Measurements from ENCODE around the gene NCOR2.

The NCOR2 gene

GRCh38 chr12:124558313-124558712, 9.1 kb downstream of the NCOR2 start:
- DNase-seq, result no peak

- DNase-seq, result no peak
These were observed 9.7 kb downstream of the NCOR2 start for GRCh38 chr12:124557518-124558223.

GRCh38 chr12:124556896-124557501, 10.4 kb downstream of the NCOR2 start:
- DNase-seq, result no peak

- no peak for DNase-seq
These were observed 11.3 kb downstream of the NCOR2 start for GRCh38 chr12:124556074-124556466.

GRCh38 chr12:124555168-124556073, 12.0 kb downstream of the NCOR2 start:
- DNase-seq, result no peak

GRCh38 chr12:124554429-124555029, 12.9 kb downstream of the NCOR2 start:
- no peak for DNase-seq

GRCh38 chr12:124553862-124554428, 13.5 kb downstream of the NCOR2 start:
- DNase-seq, result no peak

- DNase-seq, result no peak
These were observed 15.9 kb downstream of the NCOR2 start for GRCh38 chr12:124551268-124552144.

GRCh38 chr12:124550123-124551089, 17.0 kb downstream of the NCOR2 start:
- no peak for DNase-seq

GRCh38 chr12:124549629-124550028, 17.8 kb downstream of the NCOR2 start:
- no peak for DNase-seq

- DNase-seq, result peak; percentile 30
These were observed 18.5 kb downstream of the NCOR2 start for GRCh38 chr12:124548854-124549378.

GRCh38 chr12:124547626-124548025, 19.8 kb downstream of the NCOR2 start:
- DNase-seq, result no peak

GRCh38 chr12:124545508-124546418, 21.6 kb downstream of the NCOR2 start:
- peak; percentile 57 for DNase-seq

- DNase-seq, result no peak
These were observed 22.4 kb downstream of the NCOR2 start for GRCh38 chr12:124544983-124545382.

- no peak for DNase-seq
These were observed 23.0 kb downstream of the NCOR2 start for GRCh38 chr12:124544311-124544970.

- DNase-seq, result no peak
These were observed 23.7 kb downstream of the NCOR2 start for GRCh38 chr12:124543590-124544310.

- no peak for DNase-seq
These were observed 24.3 kb downstream of the NCOR2 start for GRCh38 chr12:124543052-124543589.

Data from activated naive CD4-positive, alpha-beta T cell treated with Interleukin-2 at 50 U/mL for 16 hours (primary cell).